ENCODE data around the gene SIRT1.

GRCh38 chr10:67965456-67965855 is 81.0 kb downstream of the SIRT1 start:
- TF ChIP-seq CTCF (IDR thresholded peaks at IDR 0.05) (no peak), POLR2A (IDR thresholded peaks at IDR 0.05) (no peak)

All from testis (tissue), 2 donors.